ENCODE data around the gene COL5A2.
A peak's percentile ranks its signal among the peaks of the same experiment; 100 is the strongest.

The COL5A2 gene

GRCh38 chr2:189178726-189179569, 613 bp downstream of the COL5A2 start:
- DNase-seq (ENCODE audit: low read depth, low spot score), result peak; percentile 62

GRCh38 chr2:189178054-189178453, 1.5 kb downstream of the COL5A2 start:
- no peak for DNase-seq (ENCODE audit: low read depth, low spot score)

GRCh38 chr2:189177251-189177840, 2.2 kb downstream of the COL5A2 start:
- no peak for DNase-seq (ENCODE audit: low read depth, low spot score)

GRCh38 chr2:189176516-189176915, 3.0 kb downstream of the COL5A2 start:
- DNase-seq (ENCODE audit: low read depth, low spot score), result no peak

GRCh38 chr2:189175869-189176433, 3.6 kb downstream of the COL5A2 start:
- DNase-seq (ENCODE audit: low read depth, low spot score), result no peak

GRCh38 chr2:189171956-189172609, 7.5 kb downstream of the COL5A2 start:
- no peak for DNase-seq (ENCODE audit: low read depth, low spot score)

GRCh38 chr2:189168856-189169499, 10.6 kb downstream of the COL5A2 start:
- no peak for DNase-seq (ENCODE audit: low read depth, low spot score)

GRCh38 chr2:189165656-189166380, 13.7 kb downstream of the COL5A2 start:
- no peak for DNase-seq (ENCODE audit: low read depth, low spot score)

GRCh38 chr2:189164746-189165145, 14.8 kb downstream of the COL5A2 start:
- DNase-seq (ENCODE audit: low read depth, low spot score), result no peak

GRCh38 chr2:189163889-189164288, 15.7 kb downstream of the COL5A2 start:
- DNase-seq (ENCODE audit: low read depth, low spot score), result peak; percentile 57

GRCh38 chr2:189162566-189162965, 17.0 kb downstream of the COL5A2 start:
- no peak for DNase-seq (ENCODE audit: low read depth, low spot score)

GRCh38 chr2:189161894-189162293, 17.7 kb downstream of the COL5A2 start:
- no peak for DNase-seq (ENCODE audit: low read depth, low spot score)

GRCh38 chr2:189159717-189160116, 19.8 kb downstream of the COL5A2 start:
- DNase-seq (ENCODE audit: low read depth, low spot score), result no peak

- DNase-seq (ENCODE audit: low read depth, low spot score), result no peak
Observed at GRCh38 chr2:189159273-189159672, 20.3 kb downstream of the COL5A2 start.

GRCh38 chr2:189157939-189158338, 21.6 kb downstream of the COL5A2 start:
- no peak for DNase-seq (ENCODE audit: low read depth, low spot score)

- no peak for DNase-seq (ENCODE audit: low read depth, low spot score)
Observed at GRCh38 chr2:189157456-189157855, 22.1 kb downstream of the COL5A2 start.

GRCh38 chr2:189155795-189156194, 23.8 kb downstream of the COL5A2 start:
- DNase-seq (ENCODE audit: low read depth, low spot score), result no peak

GRCh38 chr2:189153619-189154018, 25.9 kb downstream of the COL5A2 start:
- DNase-seq (ENCODE audit: low read depth, low spot score), result peak; percentile 82

GRCh38 chr2:189152483-189152882, 27.1 kb downstream of the COL5A2 start:
- DNase-seq (ENCODE audit: low read depth, low spot score), result no peak

GRCh38 chr2:189151906-189152305, 27.7 kb downstream of the COL5A2 start:
- no peak for DNase-seq (ENCODE audit: low read depth, low spot score)

- no peak for DNase-seq (ENCODE audit: low read depth, low spot score)
Observed at GRCh38 chr2:189150033-189150432, 29.5 kb downstream of the COL5A2 start.

Measured in smooth muscle cell of the brain vasculature (primary cell).